Epithelial cell of alveolus of lung (primary cell): ENCODE data around the gene PIGL. TPM values are rescaled to one million over a fixed set of nuclear protein-coding genes. Genes with fewer than 3 reads are reported as not detected.

Experiments
- total RNA-seq: library from RNA; depleted of rRNA; stranded (reverse); fragments of >200 nt; gene quantifications from 2 replicates; pipeline ENCODE4 v1.2.1, GENCODE V29; 2015

Gene PIGL
- 19.3 and 37.0 TPM in 2 replicates for total RNA-seq

DNA sequence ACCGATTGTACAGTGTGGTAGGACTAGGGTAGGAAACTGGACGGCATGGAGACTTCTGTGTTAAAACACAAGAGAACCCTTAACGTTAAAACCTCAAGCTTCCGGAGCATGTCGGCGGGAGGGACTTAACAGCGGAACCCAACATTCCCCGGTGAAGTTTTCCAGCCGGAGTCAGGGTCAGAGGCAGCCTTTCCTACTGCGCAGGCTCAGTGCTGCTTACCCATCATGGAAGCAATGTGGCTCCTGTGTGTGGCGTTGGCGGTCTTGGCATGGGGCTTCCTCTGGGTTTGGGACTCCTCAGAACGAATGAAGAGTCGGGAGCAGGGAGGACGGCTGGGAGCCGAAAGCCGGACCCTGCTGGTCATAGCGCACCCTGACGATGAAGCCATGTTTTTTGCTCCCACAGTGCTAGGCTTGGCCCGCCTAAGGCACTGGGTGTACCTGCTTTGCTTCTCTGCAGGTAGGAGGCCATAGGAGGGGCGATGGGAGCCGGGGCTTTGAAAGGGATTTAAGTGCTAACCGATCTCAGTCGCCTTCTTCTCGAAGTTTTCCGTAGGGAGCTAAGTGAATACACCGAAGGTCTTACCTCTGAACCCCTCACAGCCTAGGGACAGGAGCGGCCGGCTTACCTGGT lies at the start of gene PIGL:
Gene PIGL, plus strand, starts transcription at position 209 of the 634 bp plus-strand sequence. Its CDS starts 17 bp downstream, at position 226.

DNA sequence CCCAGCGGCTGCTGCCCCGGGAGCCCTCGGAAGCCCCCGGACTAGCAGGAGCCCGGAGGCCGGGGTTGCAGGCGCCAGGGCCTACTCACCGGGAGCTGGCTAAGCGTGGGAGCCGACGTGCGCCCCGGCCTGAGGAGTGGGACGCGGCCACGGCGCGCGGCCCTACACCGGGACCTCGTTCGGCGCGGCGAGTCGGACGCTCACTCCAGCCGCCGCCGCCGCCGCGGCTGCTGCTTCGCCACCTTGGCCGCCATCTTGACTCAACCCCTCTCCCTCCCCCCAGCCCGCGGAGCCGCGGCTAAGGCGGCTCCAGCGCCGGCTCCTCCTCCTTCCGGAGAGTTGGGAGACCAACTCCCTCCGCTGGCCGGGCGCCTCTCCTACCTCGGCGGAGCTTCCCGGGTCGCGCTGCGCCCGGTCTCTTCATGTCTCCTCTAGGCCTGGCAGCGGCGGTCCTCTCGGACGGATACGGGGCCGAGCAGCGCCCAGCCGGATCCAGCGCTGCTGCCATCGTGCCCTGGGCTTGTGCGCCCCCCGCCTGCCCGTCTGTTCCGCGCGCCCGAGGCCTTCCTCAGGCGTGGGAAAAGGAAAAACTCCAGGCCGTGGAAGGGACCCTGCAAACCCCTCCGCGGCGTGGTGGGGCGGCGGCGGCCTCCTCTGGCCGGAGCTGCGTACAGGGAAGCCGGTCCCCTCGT lies 1.6 kb upstream of the PIGL start, which contains the start of gene NCOR1:
Gene NCOR1, minus strand, starts transcription at position 262 of the 692 bp plus-strand sequence. CDS start 20,965 bp downstream, outside the sequence.

DNA sequence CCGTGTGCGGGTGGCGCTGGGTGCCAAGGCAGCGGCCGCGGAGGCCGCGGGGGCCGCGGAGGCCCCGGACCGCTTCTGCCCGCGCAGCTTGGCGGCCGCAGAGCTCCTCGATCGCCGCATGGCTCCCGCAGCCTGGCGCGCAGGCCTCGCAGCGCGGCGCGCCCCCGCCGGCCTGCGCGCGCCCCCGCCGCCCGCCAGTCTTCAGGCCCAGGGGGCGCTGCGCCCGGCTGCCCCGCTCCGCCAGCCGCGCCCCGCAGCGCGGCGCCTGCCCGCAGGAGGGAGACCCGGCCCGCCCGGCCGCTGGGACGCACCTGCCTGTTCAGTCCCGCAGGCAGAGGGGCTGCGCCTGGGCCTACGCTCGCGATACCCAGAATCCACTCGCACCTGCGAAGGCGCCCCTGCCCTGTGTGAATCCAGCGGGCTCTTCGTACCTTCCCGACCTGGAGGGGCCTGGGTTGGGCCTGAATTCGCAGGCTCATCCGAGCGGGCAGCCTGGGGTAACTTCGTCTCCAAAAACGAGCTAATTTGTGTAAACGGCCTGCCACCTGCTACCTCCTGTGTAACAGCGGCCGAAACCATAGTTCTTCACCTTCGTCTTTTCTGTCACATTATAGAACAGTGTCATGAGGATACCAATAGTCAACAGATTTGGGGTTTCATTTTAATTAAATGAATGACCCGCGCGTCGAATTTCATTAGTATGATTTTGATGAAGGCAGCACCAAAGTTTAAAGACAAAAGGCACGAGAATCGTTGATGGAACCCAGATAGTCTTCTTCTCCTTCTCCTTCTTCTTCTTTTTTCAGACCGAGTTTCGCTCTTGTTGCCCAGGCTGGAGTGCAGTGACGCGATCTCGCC lies 136.5 kb downstream of the PIGL start, which contains the start of gene CENPV:
Gene CENPV, minus strand, starts transcription at position 153 of the 858 bp plus-strand sequence. Its CDS starts 33 bp downstream, at position 120.

Other genes with a start within 250 kb of the PIGL start
- 11.9 and 20.2 TPM in 2 replicates for gene ZSWIM7, start 217.5 kb upstream of the PIGL start, total RNA-seq
- 27.0 and 33.5 TPM in 2 replicates for gene TTC19, start 217.4 kb upstream of the PIGL start, total RNA-seq
- 73.0 and 104 TPM in 2 replicates for gene NCOR1, start 1.7 kb upstream of the PIGL start, total RNA-seq
- 14.6 and 63.5 TPM in 2 replicates for gene CENPV, start 136.3 kb downstream of the PIGL start, total RNA-seq
- 1,044 and 1,408 TPM in 2 replicates for gene UBB, start 163.9 kb downstream of the PIGL start, total RNA-seq
- gene TRPV2, start 198.4 kb downstream of the PIGL start, total RNA-seq: 16.9 and 115 TPM in 2 replicates